HG03565 (cell line): ENCODE data around the gene CHD5.

Experiments used
- ATAC-seq: cut with Tn5 transposase; IDR thresholded peaks from one replicate; pipeline ENCODE4 v1.9.1; 2021; ENCODE audit warnings: mild to moderate bottlenecking, moderate library complexity; ENCODE audit not compliant: unreplicated experiment

CHD5 gene

GRCh38 chr1:6157132-6157527, 23.0 kb downstream of the CHD5 start:
- no peak for ATAC-seq

- ATAC-seq, result no peak
Measured at GRCh38 chr1:6154525-6155319, 25.4 kb downstream of the CHD5 start.

GRCh38 chr1:6152882-6153281, 27.2 kb downstream of the CHD5 start:
- ATAC-seq, result no peak

GRCh38 chr1:6152181-6152580, 27.9 kb downstream of the CHD5 start:
- ATAC-seq, result no peak

- ATAC-seq, result no peak
Measured at GRCh38 chr1:6151291-6151822, 28.8 kb downstream of the CHD5 start.

- ATAC-seq, result no peak
Measured at GRCh38 chr1:6150006-6150938, 29.8 kb downstream of the CHD5 start.

GRCh38 chr1:6149597-6149996, 30.5 kb downstream of the CHD5 start:
- ATAC-seq, result no peak

GRCh38 chr1:6148497-6149241, 31.5 kb downstream of the CHD5 start:
- ATAC-seq, result no peak

- ATAC-seq, result no peak
Measured at GRCh38 chr1:6145864-6146410, 34.2 kb downstream of the CHD5 start.

- ATAC-seq, result no peak
Measured at GRCh38 chr1:6145396-6145750, 34.7 kb downstream of the CHD5 start.

GRCh38 chr1:6144647-6145395, 35.3 kb downstream of the CHD5 start:
- ATAC-seq, result no peak

- ATAC-seq, result no peak
Measured at GRCh38 chr1:6144175-6144574, 35.9 kb downstream of the CHD5 start.

- ATAC-seq, result no peak
Measured at GRCh38 chr1:6143395-6143794, 36.7 kb downstream of the CHD5 start.

- ATAC-seq, result no peak
Measured at GRCh38 chr1:6142734-6143133, 37.4 kb downstream of the CHD5 start.

GRCh38 chr1:6142036-6142621, 38.0 kb downstream of the CHD5 start:
- no peak for ATAC-seq

- no peak for ATAC-seq
Measured at GRCh38 chr1:6141592-6141991, 38.5 kb downstream of the CHD5 start.

- no peak for ATAC-seq
Measured at GRCh38 chr1:6140413-6140812, 39.7 kb downstream of the CHD5 start.

GRCh38 chr1:6137758-6138157, 42.4 kb downstream of the CHD5 start:
- no peak for ATAC-seq

GRCh38 chr1:6136516-6137220, 43.5 kb downstream of the CHD5 start:
- ATAC-seq, result no peak
